HCT116 (cell line): ENCODE measurements around the gene GSDMA. TPM values are rescaled to one million over a fixed set of nuclear protein-coding genes. Genes with fewer than 3 reads are reported as not detected.

Experiments used
- ATAC-seq: fragments of 200-7000 bp; cut with Tn5 transposase; 2 replicates; pipeline ENCODE4 v1.9.1; 2020; ENCODE audit warnings: mild to moderate bottlenecking, moderate library complexity
- BruUV-seq: library from RNA; stranded (reverse); fragments of 400-500 nt; replicated peaks from 2 replicates; lab custom pipeline; 2021; lab: Mats Ljungman, UMichigan
- CTCF ChIA-PET: fragments of 300-600 bp; sonication (Branson Sonifier 250); formaldehyde crosslinking; loops from one replicate; lab custom pipeline; 2021; ENCODE audit warnings: antibody characterized with exemption; lab: Charles Lee
- POLR2A ChIA-PET: fragments of 300-600, 350-600 bp; sonication (Branson Sonifier 250); formaldehyde crosslinking; loops from one replicate; lab custom pipeline; 2021; ENCODE audit warnings: antibody characterized with exemption; lab: Charles Lee
- RAD21 ChIA-PET, 2 experiments: fragments of 300-600 bp; sonication (Branson Sonifier 250); formaldehyde crosslinking; loops; one replicate each; lab custom pipeline; 2023; ENCODE audit warnings: low total read pairs in 2 of 2; ENCODE audit not compliant: uncharacterized antibody in 2 of 2, unreplicated experiment in 2 of 2, low non-redundant PET in 1 of 2; lab: Charles Lee
- DNase-seq: peaks from one replicate; pipeline ENCODE4 v3.0.0-alpha.2; 2010; ENCODE audit warnings: low read depth, low spot score
- H2AFZ ChIP-seq: fragments of 200-600 bp; shearing (Covaris generic), sonication (generic); 2 replicates; pipeline ENCODE4 v1.6.1; 2017; ENCODE audit warnings: low read depth, mixed run types, mixed read lengths, antibody characterized with exemption, low read length; ENCODE audit not compliant: poor library complexity, severe bottlenecking
- H3K27ac ChIP-seq: 2 replicates; pipeline ENCODE4 v1.5.1; 2012; ENCODE audit warnings: low read depth, low read length
- H3K27me3 ChIP-seq: fragments of 200-600 bp; sonication (generic); 2 replicates; pipeline ENCODE4 v1.6.1; 2016; ENCODE audit warnings: mixed run types, low read length, mixed read lengths; ENCODE audit not compliant: insufficient read depth
- H3K36me3 ChIP-seq, 2 experiments: fragments of 200-500 bp in 1 of 2; fragments of 200-600 bp in 1 of 2; sonication (Bioruptor generic) in 1 of 2; sonication (generic) in 1 of 2; 2 replicates each; pipeline versions ENCODE4 v1.5.1 to v1.6.1; 2014 to 2016; ENCODE audit warnings: low read length in 2 of 2, inconsistent platforms in 1 of 2, mixed read lengths in 1 of 2, mixed run types in 1 of 2; ENCODE audit not compliant: insufficient read depth in 2 of 2, control insufficient read depth in 1 of 2
- H3K4me1 ChIP-seq, 2 experiments: fragments of 200-600 bp in 1 of 2; sonication (generic) in 1 of 2; 2 replicates each; pipeline versions ENCODE4 v1.5.1 to v1.6.1; 2012 to 2017; ENCODE audit warnings: low read length in 2 of 2, inconsistent platforms in 1 of 2, mild to moderate bottlenecking in 1 of 2, mixed read lengths in 1 of 2, mixed run types in 1 of 2, moderate library complexity in 1 of 2; ENCODE audit not compliant: insufficient read depth in 2 of 2, control insufficient read depth in 1 of 2
- H3K4me2 ChIP-seq: fragments of 200-600 bp; sonication (generic); 2 replicates; pipeline ENCODE4 v1.6.1; 2017; ENCODE audit warnings: mixed run types, low read length, mixed read lengths
- H3K4me3 ChIP-seq, 2 experiments: fragments of 200-600 bp in 1 of 2; sonication (generic) in 1 of 2; replicated peaks in 1 of 2; 2 replicates each; pipeline ENCODE4 v1.5.1; 2011 to 2016; ENCODE audit warnings: low read length in 2 of 2, control low read depth in 1 of 2, low read depth in 1 of 2, mild to moderate bottlenecking in 1 of 2, mixed read lengths in 1 of 2, mixed run types in 1 of 2
- H3K79me2 ChIP-seq: fragments of 200-600 bp; sonication (generic); 2 replicates; pipeline ENCODE4 v1.6.1; 2017; ENCODE audit warnings: mild to moderate bottlenecking, mixed run types, low read length, moderate library complexity, mixed read lengths; ENCODE audit not compliant: insufficient read depth
- H3K9ac ChIP-seq: fragments of 200-600 bp; sonication (generic); 2 replicates; pipeline ENCODE4 v1.6.1; 2016; ENCODE audit warnings: low read length, mixed read lengths
- H3K9me2 ChIP-seq: fragments of 200-600 bp; sonication (generic), shearing (Covaris generic); 2 replicates; pipeline ENCODE4 v1.6.1; 2017; ENCODE audit warnings: mixed run types, mild to moderate bottlenecking, moderate library complexity; ENCODE audit not compliant: insufficient read depth
- H3K9me3 ChIP-seq, 2 experiments: fragments of 200-500 bp in 1 of 2; fragments of 200-600 bp in 1 of 2; sonication (Bioruptor generic) in 1 of 2; sonication (generic) in 1 of 2; 2 replicates each; pipeline ENCODE4 v1.6.1; 2014 to 2017; ENCODE audit warnings: low read length in 2 of 2, mixed read lengths in 2 of 2, inconsistent platforms in 1 of 2, low read depth in 1 of 2, mild to moderate bottlenecking in 1 of 2, mixed run types in 1 of 2, moderate library complexity in 1 of 2; ENCODE audit not compliant: control insufficient read depth in 1 of 2, insufficient read depth in 1 of 2
- H4K20me1 ChIP-seq: fragments of 200-600 bp; sonication (generic), shearing (Covaris generic); 2 replicates; pipeline ENCODE4 v1.6.1; 2017; ENCODE audit warnings: mixed run types, mild to moderate bottlenecking, moderate library complexity; ENCODE audit not compliant: insufficient read depth
- CTCF ChIP-seq, 3 experiments: fragments of 200-600 bp in 1 of 3; sonication (generic) in 1 of 3; IDR thresholded peaks in 2 of 3; conservative IDR thresholded peaks in 1 of 3; 2 replicates each; pipeline ENCODE4 v1.5.1; 2012 to 2017; ENCODE audit warnings: low read depth in 2 of 3, low read length in 2 of 3, antibody characterized with exemption in 1 of 3, borderline replicate concordance in 1 of 3, control low read depth in 1 of 3, mild to moderate bottlenecking in 1 of 3, mixed read lengths in 1 of 3, mixed run types in 1 of 3, moderate library complexity in 1 of 3; ENCODE audit not compliant: insufficient read depth in 1 of 3
- ELF1 ChIP-seq: IDR thresholded peaks from 2 replicates; pipeline ENCODE4 v1.6.1; 2012; ENCODE audit warnings: low read depth, borderline replicate concordance
- MAX ChIP-seq: IDR thresholded peaks from 2 replicates; pipeline ENCODE4 v1.6.1; 2012
- SIN3A ChIP-seq: IDR thresholded peaks from 2 replicates; pipeline ENCODE4 v1.6.1; 2012; ENCODE audit warnings: low read depth
- YY1 ChIP-seq: IDR thresholded peaks from 2 replicates; pipeline ENCODE4 v1.6.1; 2011; ENCODE audit warnings: low read length, low read depth, moderate library complexity, mild to moderate bottlenecking; ENCODE audit not compliant: insufficient replicate concordance; ENCODE audit errors: extremely low read depth
- ZBTB33 ChIP-seq: IDR thresholded peaks from 2 replicates; pipeline ENCODE4 v1.6.1; 2011; ENCODE audit warnings: mild to moderate bottlenecking, low read length, moderate library complexity; ENCODE audit not compliant: insufficient replicate concordance; ENCODE audit errors: extremely low read depth
- intact Hi-C: fragments of 100-400 bp; cut with micrococcal nuclease; formaldehyde crosslinking; loops from 2 replicates; pipeline ENCODE4 v1.10.0; 2022
- total RNA-seq: library from RNA; stranded (reverse); gene quantifications from one replicate; pipeline ENCODE4 v1.2.1, GENCODE V29; 2021; ENCODE audit not compliant: unreplicated experiment

Gene GSDMA
- total RNA-seq, 1 experiment from 2014 or later, result not detected

- H3K4me3 ChIP-seq, result no peak overlapping the region
- CTCF ChIA-PET, result interaction anchor here (1.5 to 1.8 kb wide), 2 partner anchors 16 to 19 kb away, joined by 3 to 4 read pairs; no protein-coding TSS in a partner anchor
- H2AFZ ChIP-seq, result no peak overlapping the region
- H3K9ac ChIP-seq, result no peak overlapping the region
- H3K9me2 ChIP-seq, result no peaks in the 10 kb centered on the region
- H3K27ac ChIP-seq, result no peak overlapping the region
- RAD21 ChIA-PET, result no interaction called here
- no TSS peak for BruUV-seq
- no peaks in the 10 kb centered on the region for H3K79me2 ChIP-seq
- no peaks in the 10 kb centered on the region for H3K27me3 ChIP-seq
- DNase-seq (no peak), ATAC-seq (peak; percentile 16; the same call in 1 of the 2 replicates)
- TF ChIP-seq MAX (no peak), ELF1 (no peak), YY1 (no peak), CTCF (IDR thresholded peaks at IDR 0.05 in 2 of 3, conservative IDR thresholded peaks at IDR 0.05 in 1 of 3; ENCODE audit: borderline replicate concordance in 1 of 3, insufficient read depth in 1 of 3, low read depth in 2 of 3, low read length in 2 of 3) (no peak), ZBTB33 (no peak), SIN3A (no peak)
- H3K9me3 ChIP-seq, result no peaks in the 10 kb centered on the region
- no peak overlapping the region for H3K4me2 ChIP-seq
- peaks cover 11 to 16% of the 10 kb centered on the region in 2 experiments for H3K4me1 ChIP-seq
- intact Hi-C loops, result no loop called here
- POLR2A ChIA-PET, result interaction anchor here (0.7 kb wide), 1 partner anchor 12 kb away, joined by 3 read pairs; the partner anchor contains the start of genes LRRC3C and ORMDL3
- no peaks in the 10 kb centered on the region for H3K36me3 ChIP-seq
- no peaks in the 10 kb centered on the region for H4K20me1 ChIP-seq
These were observed 23.7 kb upstream of the GSDMA start for GRCh38 chr17:39939106-39939505.
